Measurements from ENCODE around the gene FES.

Gene FES

DNA sequence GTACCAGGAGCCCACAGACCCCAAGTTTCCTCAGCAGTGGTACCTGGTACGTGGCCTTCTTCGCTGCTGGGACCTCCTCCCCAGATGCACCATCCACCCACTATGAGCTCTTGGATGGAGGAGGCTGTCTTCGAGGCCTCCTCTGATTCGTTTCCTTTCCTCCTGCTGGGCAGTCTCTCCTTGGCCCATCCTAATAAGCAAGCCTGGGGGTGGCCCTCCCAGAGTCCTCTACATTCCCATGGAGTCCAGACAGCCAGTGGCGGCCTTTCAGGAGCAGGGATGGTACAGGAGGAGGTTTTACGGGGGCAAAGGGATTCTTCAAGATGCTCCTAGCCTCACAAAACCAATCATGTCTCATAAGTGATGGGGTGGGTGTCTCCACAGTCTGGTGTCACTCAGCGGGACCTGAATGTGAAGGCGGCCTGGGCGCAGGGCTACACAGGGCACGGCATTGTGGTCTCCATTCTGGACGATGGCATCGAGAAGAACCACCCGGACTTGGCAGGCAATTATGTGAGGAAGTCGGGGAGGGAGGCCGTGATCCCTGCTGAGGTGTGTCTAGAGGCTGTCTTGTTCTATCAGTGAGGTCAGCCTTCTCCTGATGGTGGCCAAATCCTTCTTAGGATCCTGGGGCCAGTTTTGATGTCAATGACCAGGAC is 7.7 kb upstream of the FES start:
- DNase-seq (ENCODE audit: low spot score): no peak

- DNase-seq (ENCODE audit: low spot score): no peak
These were observed 7.0 kb upstream of the FES start for GRCh38 chr15:90877315-90877714.

- DNase-seq (ENCODE audit: low spot score): no peak
These were observed 6.3 kb upstream of the FES start for GRCh38 chr15:90877996-90878395.

DNA sequence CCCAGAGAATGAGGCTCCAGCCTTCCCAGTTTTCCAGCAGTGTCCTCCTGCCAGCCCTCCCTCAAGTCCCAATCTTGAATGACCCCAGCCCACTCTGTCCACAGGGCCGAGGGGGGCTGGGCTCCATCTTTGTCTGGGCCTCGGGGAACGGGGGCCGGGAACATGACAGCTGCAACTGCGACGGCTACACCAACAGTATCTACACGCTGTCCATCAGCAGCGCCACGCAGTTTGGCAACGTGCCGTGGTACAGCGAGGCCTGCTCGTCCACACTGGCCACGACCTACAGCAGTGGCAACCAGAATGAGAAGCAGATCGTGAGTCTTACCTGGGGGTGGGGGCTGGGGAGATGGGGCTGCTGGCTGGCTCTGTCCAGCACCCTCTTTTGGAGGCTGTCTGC is 5.6 kb upstream of the FES start:
- DNase-seq (ENCODE audit: low spot score): no peak

- DNase-seq (ENCODE audit: low spot score): no peak
These were observed 4.5 kb upstream of the FES start for GRCh38 chr15:90879730-90880366.

DNA sequence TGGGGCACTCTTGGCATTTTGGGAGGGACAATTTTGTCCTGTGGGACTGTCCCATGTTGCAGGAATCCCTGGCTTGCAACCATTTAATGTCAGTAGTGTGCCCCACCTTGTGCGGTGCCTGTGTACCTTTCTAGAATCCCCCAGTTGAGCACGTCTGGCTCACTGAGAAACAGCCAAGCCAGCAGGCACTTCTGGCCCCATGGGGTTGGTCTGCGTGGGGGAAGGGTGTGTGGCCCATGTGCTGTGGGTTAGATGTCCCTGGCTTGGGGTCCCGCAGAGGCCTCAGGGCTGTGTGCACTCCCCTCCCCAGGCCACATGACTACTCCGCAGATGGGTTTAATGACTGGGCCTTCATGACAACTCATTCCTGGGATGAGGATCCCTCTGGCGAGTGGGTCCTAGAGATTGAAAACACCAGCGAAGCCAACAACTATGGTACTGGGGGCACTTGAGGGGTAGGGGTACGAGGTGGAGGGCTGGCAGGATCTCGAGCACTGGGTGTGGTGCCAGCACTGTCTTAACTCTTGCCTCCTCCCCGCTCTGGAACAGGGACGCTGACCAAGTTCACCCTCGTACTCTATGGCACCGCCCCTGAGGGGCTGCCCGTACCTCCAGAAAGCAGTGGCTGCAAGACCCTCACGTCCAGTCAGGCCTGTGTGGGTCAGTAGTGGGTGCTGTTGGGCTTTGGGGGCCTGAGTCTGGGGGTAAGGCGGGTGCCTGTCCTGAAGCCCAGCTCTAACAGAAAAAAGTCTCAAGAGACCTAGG is 3.7 kb upstream of the FES start:
- no peak for DNase-seq (ENCODE audit: low spot score)

GRCh38 chr15:90881181-90881977 is 2.9 kb upstream of the FES start:
- no peak for DNase-seq (ENCODE audit: low spot score)

DNA sequence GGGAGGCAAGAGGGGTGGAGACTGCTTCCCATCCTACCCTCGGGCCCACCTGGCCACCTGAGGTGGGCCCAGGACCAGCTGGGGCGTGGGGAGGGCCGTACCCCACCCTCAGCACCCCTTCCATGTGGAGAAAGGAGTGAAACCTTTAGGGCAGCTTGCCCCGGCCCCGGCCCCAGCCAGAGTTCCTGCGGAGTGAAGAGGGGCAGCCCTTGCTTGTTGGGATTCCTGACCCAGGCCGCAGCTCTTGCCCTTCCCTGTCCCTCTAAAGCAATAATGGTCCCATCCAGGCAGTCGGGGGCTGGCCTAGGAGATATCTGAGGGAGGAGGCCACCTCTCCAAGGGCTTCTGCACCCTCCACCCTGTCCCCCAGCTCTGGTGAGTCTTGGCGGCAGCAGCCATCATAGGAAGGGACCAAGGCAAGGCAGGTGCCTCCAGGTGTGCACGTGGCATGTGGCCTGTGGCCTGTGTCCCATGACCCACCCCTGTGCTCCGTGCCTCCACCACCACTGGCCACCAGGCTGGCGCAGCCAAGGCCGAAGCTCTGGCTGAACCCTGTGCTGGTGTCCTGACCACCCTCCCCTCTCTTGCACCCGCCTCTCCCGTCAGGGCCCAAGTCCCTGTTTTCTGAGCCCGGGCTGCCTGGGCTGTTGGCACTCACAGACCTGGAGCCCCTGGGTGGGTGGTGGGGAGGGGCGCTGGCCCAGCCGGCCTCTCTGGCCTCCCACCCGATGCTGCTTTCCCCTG is 2.2 kb upstream of the FES start:
- no peak for DNase-seq (ENCODE audit: low spot score)

GRCh38 chr15:90882781-90883525 is 1.4 kb upstream of the FES start:
- no peak for DNase-seq (ENCODE audit: low spot score)

GRCh38 chr15:90883526-90883975 is 753 bp upstream of the FES start:
- no peak for DNase-seq (ENCODE audit: low spot score)

DNA sequence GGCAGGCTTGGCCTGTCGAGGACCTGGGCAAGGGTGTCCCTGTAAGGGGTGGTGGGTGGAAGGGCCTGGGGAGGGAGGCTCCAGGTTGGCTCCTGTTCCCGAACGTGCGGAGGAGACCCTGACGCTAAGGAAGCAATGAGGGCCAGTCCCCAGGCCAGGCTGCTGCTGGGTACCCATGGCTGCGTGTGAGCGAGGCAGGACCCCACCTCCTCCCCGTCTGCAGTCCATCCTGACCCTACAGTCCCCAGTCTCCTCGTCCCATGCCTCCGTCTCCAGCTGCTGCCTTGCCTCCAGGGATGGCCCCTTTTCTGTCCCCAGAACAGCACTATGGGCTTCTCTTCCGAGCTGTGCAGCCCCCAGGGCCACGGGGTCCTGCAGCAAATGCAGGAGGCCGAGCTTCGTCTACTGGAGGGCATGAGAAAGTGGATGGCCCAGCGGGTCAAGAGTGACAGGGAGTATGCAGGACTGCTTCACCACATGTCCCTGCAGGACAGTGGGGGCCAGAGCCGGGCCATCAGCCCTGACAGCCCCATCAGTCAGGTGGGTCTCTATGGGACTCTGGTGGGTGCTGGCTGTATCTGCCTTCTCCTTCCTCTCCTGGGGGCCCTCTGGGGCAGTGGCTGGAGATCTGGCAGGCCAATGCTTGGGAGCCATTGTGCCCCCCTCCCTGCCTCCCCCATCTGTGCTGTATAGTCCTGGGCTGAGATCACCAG is 571 bp downstream of the FES start:
- no peak for DNase-seq (ENCODE audit: low spot score)

- peak; percentile 92 for DNase-seq (ENCODE audit: low spot score)
These were observed 1.4 kb downstream of the FES start for GRCh38 chr15:90885432-90886290.

DNA sequence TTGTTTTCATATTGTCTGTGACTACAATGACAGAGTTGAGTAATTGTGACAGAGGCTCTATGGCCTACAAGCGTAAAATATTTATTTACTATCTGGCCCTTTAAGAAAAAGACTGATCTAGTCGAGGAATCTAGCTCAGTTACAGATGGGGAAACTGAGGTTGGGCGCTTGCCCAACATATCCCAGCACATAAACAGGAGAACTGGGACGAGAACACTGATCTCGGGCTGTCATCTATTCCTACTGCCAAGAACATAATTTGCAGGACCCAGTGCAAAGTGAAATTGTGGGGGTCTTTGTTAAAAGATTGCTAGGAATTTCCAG is 1.9 kb downstream of the FES start:
- DNase-seq (ENCODE audit: low spot score): no peak

DNA sequence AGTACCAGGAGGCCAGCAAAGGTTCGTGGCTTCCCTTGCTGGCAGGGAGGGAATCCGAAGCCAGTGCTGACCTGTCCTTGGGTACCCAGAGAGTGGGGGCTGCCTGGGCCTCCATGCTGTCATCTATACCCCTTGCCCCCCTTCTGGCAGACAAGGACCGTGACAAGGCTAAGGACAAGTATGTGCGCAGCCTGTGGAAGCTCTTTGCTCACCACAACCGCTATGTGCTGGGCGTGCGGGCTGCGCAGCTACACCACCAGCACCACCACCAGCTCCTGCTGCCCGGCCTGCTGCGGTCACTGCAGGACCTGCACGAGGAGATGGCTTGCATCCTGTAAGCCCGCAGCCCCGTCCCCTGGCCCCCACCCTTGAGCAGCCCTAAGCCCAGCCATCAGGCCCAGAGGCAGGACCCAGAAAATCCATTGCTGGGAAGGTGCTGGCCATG is 2.8 kb downstream of the FES start:
- DNase-seq (ENCODE audit: low spot score): no peak

GRCh38 chr15:90889313-90889730 is 5.0 kb downstream of the FES start:
- no peak for DNase-seq (ENCODE audit: low spot score)

DNA sequence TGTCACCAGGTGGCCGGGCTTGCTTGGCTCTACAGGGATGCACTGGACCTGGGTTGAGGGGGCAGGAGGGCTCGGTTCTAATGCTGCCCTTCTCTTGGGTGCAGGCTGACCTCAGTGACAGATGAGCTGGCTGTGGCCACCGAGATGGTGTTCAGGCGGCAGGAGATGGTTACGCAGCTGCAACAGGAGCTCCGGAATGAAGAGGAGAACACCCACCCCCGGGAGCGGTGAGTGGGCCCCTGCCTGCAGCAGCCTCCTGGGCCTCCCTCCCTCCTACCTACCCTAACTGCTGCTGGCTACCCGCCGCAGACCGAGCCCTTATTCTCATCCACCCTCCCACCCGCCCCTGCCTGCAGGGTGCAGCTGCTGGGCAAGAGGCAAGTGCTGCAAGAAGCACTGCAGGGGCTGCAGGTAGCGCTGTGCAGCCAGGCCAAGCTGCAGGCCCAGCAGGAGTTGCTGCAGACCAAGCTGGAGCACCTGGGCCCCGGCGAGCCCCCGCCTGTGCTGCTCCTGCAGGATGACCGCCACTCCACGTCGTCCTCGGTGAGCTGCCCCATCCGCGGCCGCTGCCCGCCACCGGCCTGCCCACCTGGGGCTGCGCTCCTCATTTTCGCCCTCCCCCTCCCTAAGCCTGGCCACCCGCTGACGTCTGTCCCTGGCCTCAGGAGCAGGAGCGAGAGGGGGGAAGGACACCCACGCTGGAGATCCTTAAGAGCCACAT is 5.6 kb downstream of the FES start:
- DNase-seq (ENCODE audit: low spot score): no peak

DNA sequence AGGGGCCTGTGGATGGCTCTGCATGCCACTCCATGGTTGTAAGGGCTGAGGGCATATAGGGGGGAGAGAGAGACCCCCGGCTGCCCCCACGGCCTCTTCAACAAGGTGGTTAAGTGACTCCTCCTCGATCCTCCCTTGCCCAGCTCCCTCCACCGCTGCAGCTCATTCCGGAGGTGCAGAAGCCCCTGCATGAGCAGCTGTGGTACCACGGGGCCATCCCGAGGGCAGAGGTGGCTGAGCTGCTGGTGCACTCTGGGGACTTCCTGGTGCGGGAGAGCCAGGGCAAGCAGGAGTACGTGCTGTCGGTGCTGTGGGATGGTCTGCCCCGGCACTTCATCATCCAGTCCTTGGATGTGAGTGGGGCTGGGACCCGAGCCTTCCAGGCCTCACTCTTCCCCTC is 6.5 kb downstream of the FES start:
- DNase-seq (ENCODE audit: low spot score): no peak

GRCh38 chr15:90891346-90891949 is 7.1 kb downstream of the FES start:
- no peak for DNase-seq (ENCODE audit: low spot score)
